SU-DHL-6 (cell line): Measurements from ENCODE around the gene TCAF1.
"Not testable (repeated sequence)": the region's sequence is repeated elsewhere in the genome, so short reads cannot be mapped to it uniquely, and the experiment has no call there.

Experiments
- CTCF ChIP-seq: fragments of 200-600 bp; sonication (generic); IDR thresholded peaks from one replicate; pipeline ENCODE4 v1.5.1; 2017; ENCODE audit warnings: antibody characterized with exemption, mild to moderate bottlenecking, low read length, moderate library complexity; ENCODE audit not compliant: insufficient read depth, poor library complexity, severe bottlenecking
- EZH2phosphoT487 ChIP-seq: fragments of 200-600 bp; sonication (generic), shearing (Covaris generic); conservative IDR thresholded peaks from 2 replicates; pipeline ENCODE4 v1.6.1; 2018; ENCODE audit warnings: mild to moderate bottlenecking, antibody characterized with exemption, low read length, moderate library complexity, mixed read lengths

- TF ChIP-seq CTCF, EZH2phosphoT487: not testable (repeated sequence)
These were observed 80.3 kb downstream of the TCAF1 start for GRCh38 chr7:143821392-143822277.
